Tibial artery (tissue), 4 donors: Measurements from ENCODE around the gene GALNT18.

Experiments
- DNase-seq, 2 donors: peaks; one replicate each; pipeline ENCODE4 v3.0.0-alpha.2; 2019
- H3K27ac ChIP-seq, 2 donors: fragments of 200-600 bp; sonication (generic) in 1 of 2; 1 replicate in 1 of 2; 2 replicates in 1 of 2; pipeline ENCODE4 v1.5.1; 2018 to 2019; ENCODE audit warnings: mild to moderate bottlenecking in 1 of 2
- H3K27me3 ChIP-seq, 2 donors: fragments of 200-600 bp; sonication (generic) in 1 of 2; one replicate each; pipeline versions ENCODE4 v1.5.1 to v1.6.0; 2016 to 2019
- H3K36me3 ChIP-seq, 3 donors: fragments of 200-600 bp; sonication (generic) in 2 of 3; one replicate each; pipeline ENCODE4 v1.5.1; 2016 to 2019; ENCODE audit warnings: mild to moderate bottlenecking in 2 of 3
- H3K4me1 ChIP-seq, 4 donors: fragments of 200-600 bp; sonication (generic) in 2 of 4; 1 replicate in 3 of 4; 2 replicates in 1 of 4; pipeline ENCODE4 v1.5.1; 2016 to 2019
- H3K4me3 ChIP-seq, 2 donors: fragments of 200-600 bp; sonication (generic) in 1 of 2; 1 replicate in 1 of 2; 2 replicates in 1 of 2; pipeline ENCODE4 v1.5.1; 2018 to 2019; ENCODE audit warnings: mild to moderate bottlenecking in 2 of 2
- H3K9me3 ChIP-seq, 3 donors: fragments of 200-600 bp; sonication (generic) in 1 of 3; one replicate each; pipeline ENCODE4 v1.5.1; 2016 to 2019
- intact Hi-C: fragments of 100-400 bp; cut with DNase I; formaldehyde crosslinking; loops from one replicate; pipeline ENCODE4 v1.15.0; 2023; ENCODE audit warnings: low total_unique reads
- TF ChIP-seq, protein P1 (sequence below), 2 experiments: fragments of 200-600 bp in 1 of 2; fragments of 450-650 bp in 1 of 2; IDR thresholded peaks; one replicate each; pipeline ENCODE4 v1.5.1; 2017 to 2019; ENCODE audit warnings: antibody characterized with exemption in 2 of 2, mild to moderate bottlenecking in 1 of 2, moderate library complexity in 1 of 2

The GALNT18 gene

DNA sequence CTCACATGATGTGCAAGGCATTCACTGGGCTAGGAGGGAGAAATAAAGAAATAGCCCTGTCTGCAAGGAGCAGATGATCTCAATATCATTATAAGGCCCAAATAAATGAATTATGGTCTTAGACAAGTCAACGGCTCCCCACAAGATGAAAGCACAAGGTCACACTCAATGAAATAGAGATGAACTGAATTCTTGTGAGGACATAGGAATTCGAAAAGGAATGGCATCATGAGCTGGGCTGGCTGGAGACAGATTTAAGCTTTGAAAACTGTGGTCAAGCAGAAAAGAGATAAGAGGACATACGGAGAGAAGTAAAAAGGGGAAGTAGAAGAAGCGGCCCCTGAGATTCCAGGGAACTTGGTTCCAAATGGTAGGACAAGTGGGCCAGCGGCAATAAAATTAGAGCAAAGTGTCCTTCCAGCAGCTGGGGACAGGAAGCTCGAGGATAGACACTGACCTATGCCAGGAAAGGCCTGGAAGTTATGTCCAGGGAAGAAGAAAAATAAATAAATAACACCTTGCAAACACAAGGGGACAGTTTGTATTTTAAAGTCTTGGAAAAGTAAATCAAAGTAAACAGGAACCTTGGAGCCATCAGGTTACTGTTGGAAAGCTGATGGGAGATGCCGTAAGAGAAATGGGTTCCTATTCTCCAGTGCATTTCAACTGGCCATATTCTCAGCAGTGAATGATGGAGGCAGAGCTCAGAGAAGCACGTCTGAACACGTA, 37.8 kb downstream of the GALNT18 start:
- no peaks in the 10 kb centered on the region for H3K27me3 ChIP-seq
- peak in 1 of 2 donors; percentile 28 for DNase-seq
- H3K4me1 ChIP-seq, result peaks cover 0 to 95% (median 41%) of the 10 kb centered on the region in 4 donors
- H3K9me3 ChIP-seq, result no peaks in the 10 kb centered on the region
- intact Hi-C loops, result no loop called here
- no peak overlapping the region for H3K4me3 ChIP-seq
- TF ChIP-seq, protein P1, sequence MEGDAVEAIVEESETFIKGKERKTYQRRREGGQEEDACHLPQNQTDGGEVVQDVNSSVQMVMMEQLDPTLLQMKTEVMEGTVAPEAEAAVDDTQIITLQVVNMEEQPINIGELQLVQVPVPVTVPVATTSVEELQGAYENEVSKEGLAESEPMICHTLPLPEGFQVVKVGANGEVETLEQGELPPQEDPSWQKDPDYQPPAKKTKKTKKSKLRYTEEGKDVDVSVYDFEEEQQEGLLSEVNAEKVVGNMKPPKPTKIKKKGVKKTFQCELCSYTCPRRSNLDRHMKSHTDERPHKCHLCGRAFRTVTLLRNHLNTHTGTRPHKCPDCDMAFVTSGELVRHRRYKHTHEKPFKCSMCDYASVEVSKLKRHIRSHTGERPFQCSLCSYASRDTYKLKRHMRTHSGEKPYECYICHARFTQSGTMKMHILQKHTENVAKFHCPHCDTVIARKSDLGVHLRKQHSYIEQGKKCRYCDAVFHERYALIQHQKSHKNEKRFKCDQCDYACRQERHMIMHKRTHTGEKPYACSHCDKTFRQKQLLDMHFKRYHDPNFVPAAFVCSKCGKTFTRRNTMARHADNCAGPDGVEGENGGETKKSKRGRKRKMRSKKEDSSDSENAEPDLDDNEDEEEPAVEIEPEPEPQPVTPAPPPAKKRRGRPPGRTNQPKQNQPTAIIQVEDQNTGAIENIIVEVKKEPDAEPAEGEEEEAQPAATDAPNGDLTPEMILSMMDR (IDR thresholded peaks at IDR 0.05), result no peak
- no peaks in the 10 kb centered on the region for H3K36me3 ChIP-seq
- H3K27ac ChIP-seq, result peak overlapping the region; percentile 46 to 77

DNA sequence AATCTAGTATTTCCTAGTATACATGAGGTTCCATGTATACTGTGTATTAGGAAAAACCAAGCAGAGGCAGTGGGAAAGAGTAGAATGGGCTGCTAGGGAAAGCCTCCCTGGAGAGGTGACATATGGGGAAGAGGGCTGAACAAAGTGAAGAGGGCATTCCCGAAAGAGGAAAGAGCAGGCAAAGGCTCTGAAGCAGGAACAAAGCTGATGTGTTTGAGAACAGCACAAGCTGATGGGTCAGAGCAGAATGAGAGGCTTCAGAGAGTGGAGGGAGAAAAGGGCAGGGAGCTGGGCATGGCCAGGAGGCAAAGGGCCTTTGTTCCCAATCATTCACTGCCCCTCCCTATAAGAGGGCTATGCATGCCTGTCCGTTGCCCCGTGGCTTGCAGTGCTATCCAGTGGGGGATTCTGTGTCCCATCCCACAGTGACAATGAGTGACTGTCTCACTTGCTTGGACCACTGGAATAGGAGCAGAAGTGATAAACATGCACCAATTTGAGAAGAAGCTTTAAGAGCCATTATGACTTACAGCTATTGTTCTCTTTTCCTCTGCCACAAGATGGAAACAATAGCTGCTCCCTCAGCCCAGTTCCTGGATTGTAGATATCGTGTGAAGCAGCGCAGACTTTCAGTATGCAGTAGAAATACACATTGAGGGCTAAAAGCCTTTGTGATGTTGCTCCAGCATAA, 39.6 kb downstream of the GALNT18 start:
- peak overlapping the region; percentile 9 to 55 for H3K27ac ChIP-seq
- DNase-seq, result no peak
- no peaks in the 10 kb centered on the region for H3K27me3 ChIP-seq
- no peaks in the 10 kb centered on the region for H3K9me3 ChIP-seq
- no peak overlapping the region for H3K4me3 ChIP-seq
- intact Hi-C loops, result no loop called here
- no peaks in the 10 kb centered on the region for H3K36me3 ChIP-seq
- H3K4me1 ChIP-seq, result peaks cover 0 to 89% (median 40%) of the 10 kb centered on the region in 4 donors
- TF ChIP-seq, protein P1 (IDR thresholded peaks at IDR 0.05), result no peak

DNA sequence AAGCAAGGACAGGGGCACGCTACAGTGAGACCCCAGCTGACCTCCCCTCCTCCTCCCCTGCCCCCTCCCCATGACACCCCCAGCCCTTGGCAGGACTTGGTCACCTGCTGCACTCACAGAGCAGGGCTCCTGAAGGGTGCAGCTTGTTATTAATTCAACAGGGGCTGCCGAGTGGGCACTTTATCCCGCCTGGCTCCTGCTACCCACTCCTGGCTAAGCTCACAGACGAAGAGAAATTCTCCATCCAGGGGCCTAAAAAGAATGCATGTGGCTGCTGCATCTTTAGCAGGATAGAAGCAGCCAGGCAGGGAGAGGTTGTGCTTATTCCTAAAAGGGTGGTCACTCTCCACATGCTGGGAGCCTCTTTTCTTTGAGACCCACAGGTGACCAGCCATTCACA, 40.3 kb downstream of the GALNT18 start:
- H3K27ac ChIP-seq, result peak overlapping the region; percentile 55 to 64
- no peak overlapping the region for H3K4me3 ChIP-seq
- peaks cover 0 to 83% (median 36%) of the 10 kb centered on the region in 4 donors for H3K4me1 ChIP-seq
- TF ChIP-seq, protein P1 (IDR thresholded peaks at IDR 0.05), result no peak
- no peaks in the 10 kb centered on the region for H3K27me3 ChIP-seq
- no peaks in the 10 kb centered on the region for H3K9me3 ChIP-seq
- intact Hi-C loops, result no loop called here
- DNase-seq, result no peak
- H3K36me3 ChIP-seq, result no peaks in the 10 kb centered on the region

DNA sequence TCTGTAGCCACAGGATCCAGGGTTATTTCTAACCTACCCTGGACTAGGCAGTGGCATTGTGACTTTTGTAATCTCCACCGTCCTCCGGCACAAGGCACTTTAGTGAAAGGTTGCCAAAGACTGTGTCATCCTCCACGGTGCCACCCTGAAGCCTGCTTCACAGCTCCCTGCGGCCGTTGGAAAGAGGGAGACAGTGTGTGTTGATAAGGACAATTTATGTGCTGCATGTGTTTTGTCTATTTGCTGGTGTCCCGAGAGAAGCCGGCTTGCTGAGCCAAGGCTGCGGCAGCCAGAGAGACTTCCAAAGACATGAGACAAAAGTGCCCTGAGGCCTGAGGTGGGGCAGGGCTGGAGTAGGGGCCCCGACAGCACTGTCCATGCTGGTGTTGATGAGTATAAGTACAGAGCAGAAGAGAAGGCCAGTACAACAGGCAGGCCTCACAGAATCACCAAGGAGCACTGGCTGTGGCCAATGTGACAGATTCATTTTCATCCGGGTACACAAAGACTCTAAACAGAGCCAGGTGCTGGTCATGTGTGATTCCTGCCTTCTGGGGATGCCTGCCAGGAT, 40.9 kb downstream of the GALNT18 start:
- no peaks in the 10 kb centered on the region for H3K9me3 ChIP-seq
- DNase-seq, result no peak
- peak overlapping the region; percentile 55 to 64 for H3K27ac ChIP-seq
- intact Hi-C loops, result no loop called here
- TF ChIP-seq, protein P1 (IDR thresholded peaks at IDR 0.05), result no peak
- no peak overlapping the region for H3K4me3 ChIP-seq
- peaks cover 0 to 77% (median 34%) of the 10 kb centered on the region in 4 donors for H3K4me1 ChIP-seq
- no peaks in the 10 kb centered on the region for H3K27me3 ChIP-seq
- no peaks in the 10 kb centered on the region for H3K36me3 ChIP-seq

DNA sequence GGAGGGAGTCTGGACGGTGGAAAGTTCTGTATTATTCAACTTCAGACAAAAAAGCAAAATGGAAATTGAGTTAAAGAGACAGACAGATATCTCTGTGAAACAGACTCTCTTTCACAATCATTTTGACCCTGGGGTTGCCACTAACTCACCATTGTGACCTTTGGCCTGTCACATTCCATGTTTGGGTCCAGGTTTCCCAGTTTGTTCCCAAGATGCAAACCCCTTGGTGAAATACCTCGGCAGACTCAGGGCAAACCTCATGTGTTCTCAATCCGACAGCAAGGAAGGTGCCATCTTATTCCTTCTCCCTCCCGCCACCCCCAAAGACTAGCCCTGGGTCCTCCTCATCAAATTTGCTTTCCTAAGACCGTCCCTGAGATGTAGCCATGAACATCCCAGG, 41.8 kb downstream of the GALNT18 start:
- TF ChIP-seq, protein P1 (IDR thresholded peaks at IDR 0.05), result no peak
- Histone ChIP-seq H3K9me3 (no peaks in the 10 kb centered on the region), H3K36me3 (no peaks in the 10 kb centered on the region), H3K27me3 (no peaks in the 10 kb centered on the region), H3K4me3 (no peak overlapping the region), H3K4me1 (peaks cover 0 to 68% (median 33%) of the 10 kb centered on the region in 4 donors), H3K27ac (no peak overlapping the region)
- intact Hi-C loops, result no loop called here
- no peak for DNase-seq
